ENCODE data around the gene RTN4IP1. TPM values are rescaled to one million over a fixed set of nuclear protein-coding genes. Genes with fewer than 3 reads are reported as not detected.
A peak's percentile ranks its signal among the peaks of the same experiment; 100 is the strongest.
"Not testable (repeated sequence)": the region's sequence is repeated elsewhere in the genome, so short reads cannot be mapped to it uniquely, and the experiment has no call there.

RTN4IP1 gene
- total RNA-seq, 4 donors from 2014 or later, result 9.1 to 19.1 (median 13.1) TPM

- in situ Hi-C loops (cut with MboI; ENCODE audit: low pct_ligation_motif_present in 1 of 4, low pct_unique_long_range_greater_than_20kb in 1 of 4, low sequenced_read_pairs in 3 of 4) (no loop called here), intact Hi-C loops (cut with DNase I; ENCODE audit: low total_unique reads) (no loop called here)
- H3K4me3 ChIP-seq, result peak overlapping the region; percentile 41 to 74 (median 56)
- H3K36me3 ChIP-seq, result no peaks in the 10 kb centered on the region
- H3K27me3 ChIP-seq, result no peaks in the 10 kb centered on the region
- peaks cover 8 to 21% (median 14%) of the 10 kb centered on the region in 4 donors for H3K4me1 ChIP-seq
- no peak for TF ChIP-seq EP300 (IDR thresholded peaks at IDR 0.05; ENCODE audit: low read depth)
- no peak for TF ChIP-seq POLR2A (IDR thresholded peaks at IDR 0.05)
- no peak for TF ChIP-seq POLR2AphosphoS5 (IDR thresholded peaks at IDR 0.05)
- no peak for TF ChIP-seq CTCF (IDR thresholded peaks at IDR 0.05)
- no peak for DNase-seq
- WGBS, 2 donors (ENCODE audit: low coverage in 1 of 2), result 0% methylated on average over 7 to 14 of the region's 14 CpGs
- H3K27ac ChIP-seq, result peak overlapping the region; percentile 76 to 87 (median 81)
- H3K9me3 ChIP-seq, result no peaks in the 10 kb centered on the region
Measured at GRCh38 chr6:106629859-106630163, 513 bp upstream of the RTN4IP1 start.

GRCh38 chr6:106628658-106629102 is 618 bp downstream of the RTN4IP1 start:
- in situ Hi-C loops (cut with MboI; ENCODE audit: low pct_ligation_motif_present in 1 of 4, low pct_unique_long_range_greater_than_20kb in 1 of 4, low sequenced_read_pairs in 3 of 4), result no loop called here

GRCh38 chr6:106627760-106628159 is 1.5 kb downstream of the RTN4IP1 start:
- in situ Hi-C loops (cut with MboI; ENCODE audit: low pct_ligation_motif_present in 1 of 4, low pct_unique_long_range_greater_than_20kb in 1 of 4, low sequenced_read_pairs in 3 of 4); H3K27ac ChIP-seq; intact Hi-C loops (cut with DNase I; ENCODE audit: low total_unique reads); H3K36me3 ChIP-seq; H3K27me3 ChIP-seq; H3K9me3 ChIP-seq; DNase-seq; H3K4me3 ChIP-seq: not testable (repeated sequence)
- 93% methylated on average over 16 of the region's 16 CpGs; no CpG with 5 or more reads in 1 of the 2 donors for WGBS, 2 donors (ENCODE audit: low coverage in 1 of 2)
- H3K4me1 ChIP-seq, result peaks cover 8 to 21% (median 14%) of the 10 kb centered on the region in 4 donors

More at GRCh38 chr6:106628658-106629102, 618 bp downstream of the RTN4IP1 start:
- Histone ChIP-seq H3K4me3 (peak overlapping the region; percentile 41 to 74 (median 56)), H3K36me3 (no peaks in the 10 kb centered on the region), H3K4me1 (peaks cover 8 to 21% (median 14%) of the 10 kb centered on the region in 4 donors), H3K27ac (peak overlapping the region; percentile 76 to 87 (median 81)), H3K9me3 (no peaks in the 10 kb centered on the region), H3K27me3 (no peaks in the 10 kb centered on the region)
- WGBS, 2 donors (ENCODE audit: low coverage in 1 of 2), result 17 to 19% methylated on average over 6 to 7 of the region's 7 CpGs
- TF ChIP-seq EP300 (IDR thresholded peaks at IDR 0.05; ENCODE audit: low read depth) (no peak), POLR2A (IDR thresholded peaks at IDR 0.05) (no peak), CTCF (IDR thresholded peaks at IDR 0.05) (no peak), POLR2AphosphoS5 (IDR thresholded peaks at IDR 0.05) (no peak)
- intact Hi-C loops (cut with DNase I; ENCODE audit: low total_unique reads), result no loop called here
- DNase-seq, result no peak

- no peaks in the 10 kb centered on the region for H3K9me3 ChIP-seq
Measured at GRCh38 chr6:106626485-106626884, 2.8 kb downstream of the RTN4IP1 start.

More at GRCh38 chr6:106626485-106626884, 2.8 kb downstream of the RTN4IP1 start:
- Histone ChIP-seq H3K27ac (no peak overlapping the region), H3K4me3 (no peak overlapping the region), H3K27me3 (no peaks in the 10 kb centered on the region), H3K4me1 (peaks cover 8 to 21% (median 14%) of the 10 kb centered on the region in 4 donors), H3K36me3 (peaks cover 0 to 5% (median 0%) of the 10 kb centered on the region in 4 donors)
- 58 to 62% methylated on average over 2 of the region's 2 CpGs for WGBS, 2 donors (ENCODE audit: low coverage in 1 of 2)
- in situ Hi-C loops (cut with MboI; ENCODE audit: low pct_ligation_motif_present in 1 of 4, low pct_unique_long_range_greater_than_20kb in 1 of 4, low sequenced_read_pairs in 3 of 4), result no loop called here
- intact Hi-C loops (cut with DNase I; ENCODE audit: low total_unique reads), result no loop called here
- TF ChIP-seq CTCF (IDR thresholded peaks at IDR 0.05) (no peak), POLR2AphosphoS5 (IDR thresholded peaks at IDR 0.05) (no peak)
- DNase-seq, result no peak

Data from transverse colon (tissue), 4 donors.